ENCODE measurements around the gene CCT5. TPM values are rescaled to one million over a fixed set of nuclear protein-coding genes. Genes with fewer than 3 reads are reported as not detected.

CCT5 gene
- total RNA-seq, 1 experiment from 2014 or later, result 532 TPM

DNA sequence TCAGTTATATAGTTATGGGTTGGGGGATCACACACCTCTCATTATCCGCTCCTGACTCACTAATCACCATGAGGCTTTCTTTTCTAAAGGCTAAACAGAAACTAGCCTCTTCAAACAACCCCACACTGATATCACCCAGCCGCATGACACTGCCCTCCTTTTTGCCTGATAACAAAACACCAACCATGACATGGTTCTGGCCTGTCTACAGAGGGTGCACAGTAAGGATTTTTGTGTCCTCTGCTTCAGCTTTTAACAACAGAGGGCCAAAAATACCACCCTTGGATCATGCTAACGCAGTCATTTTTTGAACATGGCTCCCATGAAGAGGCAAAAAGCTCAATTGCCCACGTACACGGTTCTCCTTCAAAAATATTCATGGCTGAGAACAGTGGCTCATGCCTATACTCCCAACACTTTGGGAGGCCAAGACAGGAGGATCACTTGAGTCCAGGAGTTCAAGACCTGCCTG lies 53.7 kb downstream of the CCT5 start:
- TF ChIP-seq, protein P1, sequence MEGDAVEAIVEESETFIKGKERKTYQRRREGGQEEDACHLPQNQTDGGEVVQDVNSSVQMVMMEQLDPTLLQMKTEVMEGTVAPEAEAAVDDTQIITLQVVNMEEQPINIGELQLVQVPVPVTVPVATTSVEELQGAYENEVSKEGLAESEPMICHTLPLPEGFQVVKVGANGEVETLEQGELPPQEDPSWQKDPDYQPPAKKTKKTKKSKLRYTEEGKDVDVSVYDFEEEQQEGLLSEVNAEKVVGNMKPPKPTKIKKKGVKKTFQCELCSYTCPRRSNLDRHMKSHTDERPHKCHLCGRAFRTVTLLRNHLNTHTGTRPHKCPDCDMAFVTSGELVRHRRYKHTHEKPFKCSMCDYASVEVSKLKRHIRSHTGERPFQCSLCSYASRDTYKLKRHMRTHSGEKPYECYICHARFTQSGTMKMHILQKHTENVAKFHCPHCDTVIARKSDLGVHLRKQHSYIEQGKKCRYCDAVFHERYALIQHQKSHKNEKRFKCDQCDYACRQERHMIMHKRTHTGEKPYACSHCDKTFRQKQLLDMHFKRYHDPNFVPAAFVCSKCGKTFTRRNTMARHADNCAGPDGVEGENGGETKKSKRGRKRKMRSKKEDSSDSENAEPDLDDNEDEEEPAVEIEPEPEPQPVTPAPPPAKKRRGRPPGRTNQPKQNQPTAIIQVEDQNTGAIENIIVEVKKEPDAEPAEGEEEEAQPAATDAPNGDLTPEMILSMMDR (conservative IDR thresholded peaks at IDR 0.05), result no peak
- no peak overlapping the region for H3K14ac ChIP-seq (ENCODE audit: insufficient read depth, low read length)
- H4K5ac ChIP-seq (ENCODE audit: insufficient read length, low read depth, low read length), result no peak overlapping the region
- H2AK5ac ChIP-seq (ENCODE audit: insufficient read length, low read length), result no peak overlapping the region
- H3K27me3 ChIP-seq (ENCODE audit: insufficient read depth, low read length), result no peaks in the 10 kb centered on the region
- no peak for DNase-seq
- H3K4me2 ChIP-seq (ENCODE audit: insufficient read depth, insufficient read length, low read length), result no peak overlapping the region
- H3K9me3 Mint-ChIP-seq, result peaks cover 3 to 6% of the 10 kb centered on the region in 2 experiments; a peak in 4 of 5 replicates
- no peak overlapping the region for H2BK12ac ChIP-seq (ENCODE audit: insufficient read length, low read depth, low read length)
- H3K79me1 ChIP-seq (ENCODE audit: insufficient read depth, low read depth, low read length, poor library complexity, severe bottlenecking), result no peaks in the 10 kb centered on the region
- H3K56ac ChIP-seq (ENCODE audit: insufficient read length, low read depth, low read length), result no peak overlapping the region
- no CpG with 5 or more reads among the region's 5 CpGs for WGBS (ENCODE audit: extremely low coverage, insufficient read length, low lambda C conversion rate)
- no peak overlapping the region for H2BK5ac ChIP-seq (ENCODE audit: insufficient read length, low read length)
- no peak overlapping the region for H3K27ac Mint-ChIP-seq
- peaks cover 13% of the 10 kb centered on the region for H3K23me2 ChIP-seq (ENCODE audit: insufficient read length, low read depth, low read length, poor library complexity, severe bottlenecking)
- H3K9ac ChIP-seq (ENCODE audit: extremely low read depth, insufficient read length, low read length), result no peak overlapping the region
- no peaks in the 10 kb centered on the region for H3K9me3 ChIP-seq (ENCODE audit: control insufficient read depth, low read depth, low read length)
- no peaks in the 10 kb centered on the region; the same call in 1 of the 2 replicates for H3K79me2 ChIP-seq (ENCODE audit: insufficient read depth, low read length)
- no peaks in the 10 kb centered on the region for H4K20me1 ChIP-seq (ENCODE audit: control insufficient read depth, insufficient read depth, insufficient read length)
- peaks cover 3% of the 10 kb centered on the region; the same call in 1 of the 2 replicates for H3K4me1 ChIP-seq (ENCODE audit: insufficient read depth, low read length)
- H3K36me3 Mint-ChIP-seq (ENCODE audit: insufficient read depth in 1 of 3, low read depth in 3 of 3), result peaks cover 8 to 20% (median 16%) of the 10 kb centered on the region in 3 experiments
- no peak overlapping the region for H2AFZ ChIP-seq (ENCODE audit: low read length)
- H3K4ac ChIP-seq (ENCODE audit: low read depth, low read length), result no peak overlapping the region
- no peak overlapping the region for H2BK20ac ChIP-seq (ENCODE audit: low read depth, low read length, poor library complexity, severe bottlenecking)
- H4K8ac ChIP-seq (replicated peaks; ENCODE audit: insufficient read length, low read depth, low read length), result no peak overlapping the region
- no peak overlapping the region for H3K27ac ChIP-seq (ENCODE audit: insufficient read length, low read depth, low read length)
- H3K4me1 Mint-ChIP-seq, result peaks cover 14 to 26% of the 10 kb centered on the region in 2 experiments
- H2BK15ac ChIP-seq (ENCODE audit: low read depth, low read length), result no peak overlapping the region
- H3K4me3 Mint-ChIP-seq, result no peak overlapping the region
- H3K23ac ChIP-seq (ENCODE audit: insufficient read length, low read depth, low read length), result no peak overlapping the region
- no peak overlapping the region for H4K91ac ChIP-seq (ENCODE audit: insufficient read length, low read depth, low read length)
- no peak overlapping the region for H3K18ac ChIP-seq (ENCODE audit: insufficient read length, low read depth, low read length)
- H2BK120ac ChIP-seq (ENCODE audit: low read depth, low read length, poor library complexity, severe bottlenecking), result no peak overlapping the region
- no peak overlapping the region for H3T11ph ChIP-seq (ENCODE audit: low read length)
- peaks cover 20% of the 10 kb centered on the region for H3K27me3 Mint-ChIP-seq (ENCODE audit: low read depth)

All from H9 (cell line).